K562 treated with DMSO at 1 percent for 24 hours (cell line): ENCODE data around the gene EIF5A2. TPM values are rescaled to one million over a fixed set of nuclear protein-coding genes. Genes with fewer than 3 reads are reported as not detected.

Experiments used
- total RNA-seq: library from RNA; unstranded; fragments of 300-600 nt; gene quantifications from 2 replicates; pipeline ENCODE4 v1.2.3, GENCODE V29; 2022; ENCODE audit warnings: low read depth; ENCODE audit not compliant: insufficient read depth

EIF5A2 gene
- 6.5 and 7.3 TPM in 2 replicates for total RNA-seq

DNA sequence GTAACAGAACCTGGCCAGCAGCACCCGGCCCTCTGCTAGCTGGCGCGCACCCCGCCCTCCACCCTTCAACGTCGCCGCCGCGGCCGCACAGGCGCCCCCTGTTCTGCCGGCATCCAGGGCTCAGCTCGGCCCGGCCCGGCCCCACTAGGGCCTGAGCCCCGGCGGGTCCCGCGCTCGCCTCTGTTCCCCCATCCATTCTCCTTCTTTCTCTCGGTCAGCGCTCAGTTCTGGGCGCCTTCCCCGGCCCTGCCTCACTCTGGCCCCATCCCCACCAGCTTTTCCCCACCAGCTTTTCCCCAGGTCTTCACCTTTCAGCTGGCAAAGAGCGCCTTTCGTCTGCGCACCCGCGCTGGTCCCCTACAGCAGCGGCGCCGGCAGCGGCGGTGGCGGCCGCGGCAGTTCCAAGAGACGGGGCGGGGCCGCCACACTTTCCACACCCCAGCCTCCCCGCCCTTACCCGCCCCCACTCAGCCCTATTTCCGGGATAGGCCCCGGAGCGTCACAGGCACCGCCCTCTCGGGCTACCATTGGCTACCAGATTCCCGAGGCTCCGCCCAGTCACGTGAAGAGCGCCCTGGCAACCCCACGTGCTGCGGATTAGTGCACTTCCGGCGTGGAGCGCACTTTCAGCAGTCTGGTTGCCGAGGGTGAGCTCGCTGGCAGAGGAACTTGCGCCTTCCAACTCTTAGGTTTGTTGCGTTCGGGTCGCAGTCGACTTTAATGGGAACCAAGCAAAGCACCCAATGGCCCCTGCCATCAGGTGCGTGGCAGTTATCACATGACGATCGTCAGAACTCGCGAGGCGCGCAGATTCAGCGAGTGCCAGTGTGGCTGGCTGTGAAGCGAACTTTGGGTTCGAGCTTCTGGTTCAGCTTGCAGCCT, at the start of gene EIF5A2:
Gene EIF5A2 (minus strand): TSS at position 403 of the 882 bp plus-strand sequence. CDS start 831 bp downstream, outside the sequence.

DNA sequence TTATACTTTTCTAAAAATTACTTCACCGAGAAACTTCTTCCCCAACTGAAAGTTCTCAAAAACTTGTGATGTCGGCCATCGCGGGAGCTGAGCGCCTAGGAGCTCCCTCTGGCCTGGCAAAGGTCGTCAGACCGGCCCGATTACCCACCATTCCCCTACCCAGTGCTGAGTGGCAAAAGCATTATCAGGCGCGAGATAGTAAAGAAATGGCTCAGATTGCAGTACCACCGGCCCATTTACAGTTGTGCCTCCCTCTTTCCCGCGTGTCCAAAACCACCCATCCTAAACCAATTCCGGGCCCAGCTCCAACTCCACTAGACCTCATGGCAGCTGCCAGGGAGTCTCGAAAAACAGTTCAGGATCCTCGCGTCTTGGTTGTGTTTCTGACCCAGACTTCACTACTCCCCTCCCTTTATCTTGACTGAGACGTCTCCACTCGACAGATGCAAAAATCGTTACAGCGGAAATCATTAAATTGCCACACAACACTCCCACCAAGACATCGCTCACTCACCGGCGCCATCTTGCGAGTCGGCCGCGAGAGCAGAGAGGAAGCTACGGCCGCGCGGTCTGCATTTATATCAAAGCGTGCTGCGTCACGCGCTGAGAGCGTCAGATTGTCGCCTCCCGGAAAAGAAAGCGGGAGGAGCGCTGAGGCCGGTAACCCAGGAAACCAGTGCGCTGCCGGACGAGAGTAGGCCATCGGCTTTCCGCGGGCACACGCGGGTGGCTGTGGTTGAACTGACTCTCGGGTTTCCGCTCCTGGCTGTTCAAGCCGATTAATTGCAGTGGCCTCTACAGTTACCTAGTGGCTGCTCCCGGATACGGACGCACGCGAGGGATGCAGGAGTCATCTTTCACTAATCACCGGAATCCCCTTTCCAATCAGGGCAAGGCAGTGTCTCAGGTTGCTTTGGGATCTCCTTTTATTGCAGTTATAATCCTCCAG, 38.5 kb downstream of the EIF5A2 start, which contains the start of gene RPL22L1:
Gene RPL22L1 (minus strand): TSS at position 551 of the 949 bp plus-strand sequence. CDS start 28 bp downstream, at position 523.

Other genes with a start within 250 kb of the EIF5A2 start
- gene RPL22L1, start 38.4 kb downstream of the EIF5A2 start, total RNA-seq: 29.5 and 30.8 TPM in 2 replicates
- not detected in 2 replicates for gene SLC2A2, start 118.1 kb upstream of the EIF5A2 start, total RNA-seq